Heart left ventricle (tissue), 13 donors: ENCODE results near the gene ABCA13.

Experiments
- CTCF ChIP-seq, 12 donors: fragments of 200-600 bp; sonication (generic) in 4 of 12; IDR thresholded peaks; one replicate each; pipeline versions ENCODE4 v1.5.0 to v1.8.0; 2018 to 2022; ENCODE audit warnings: antibody characterized with exemption in 12 of 12, mild to moderate bottlenecking in 5 of 12
- POLR2A ChIP-seq, 2 donors: fragments of 450-650 bp; IDR thresholded peaks; one replicate each; pipeline ENCODE4 v1.6.1; 2017; ENCODE audit warnings: antibody characterized with exemption in 2 of 2, mild to moderate bottlenecking in 2 of 2, moderate library complexity in 2 of 2
- donor health status: ischemic (EF 13 %, LVEDD 7.1; RV severe dilation, severe dysfunction).
- donor health status: DM: no; HTN: yes; CAD: no.
- donor health status: DM: no; HTN: no; CAD: no.
- donor health status: ischemic (EF 25% LVEDD 6.9; RV normal size, moderate dysfunction).
- donor health status: ischemic (EF 25% LVEDD 5.7; RV mildly dilated, moderate dysfunction).
- donor health status: ischemic (EF 35%, LVEDD 5.7; RV mildly dilated, moderate dysfunction).
- donor health status: nonischemic (EF 11% LVEDD 7.7; RV severe dilation, severe dysfunction).
- donor health status: DM: yes; HTN: yes; CAD: no.
- donor health status: PGD.
- donor health status: ischemic (EF 29% LVEDD 5.4; RV normal size, mild dysfunction).
- donor health status: nonischemic (EF 23%, LVEDD 6.1; RV moderate dilation, normal function).

DNA sequence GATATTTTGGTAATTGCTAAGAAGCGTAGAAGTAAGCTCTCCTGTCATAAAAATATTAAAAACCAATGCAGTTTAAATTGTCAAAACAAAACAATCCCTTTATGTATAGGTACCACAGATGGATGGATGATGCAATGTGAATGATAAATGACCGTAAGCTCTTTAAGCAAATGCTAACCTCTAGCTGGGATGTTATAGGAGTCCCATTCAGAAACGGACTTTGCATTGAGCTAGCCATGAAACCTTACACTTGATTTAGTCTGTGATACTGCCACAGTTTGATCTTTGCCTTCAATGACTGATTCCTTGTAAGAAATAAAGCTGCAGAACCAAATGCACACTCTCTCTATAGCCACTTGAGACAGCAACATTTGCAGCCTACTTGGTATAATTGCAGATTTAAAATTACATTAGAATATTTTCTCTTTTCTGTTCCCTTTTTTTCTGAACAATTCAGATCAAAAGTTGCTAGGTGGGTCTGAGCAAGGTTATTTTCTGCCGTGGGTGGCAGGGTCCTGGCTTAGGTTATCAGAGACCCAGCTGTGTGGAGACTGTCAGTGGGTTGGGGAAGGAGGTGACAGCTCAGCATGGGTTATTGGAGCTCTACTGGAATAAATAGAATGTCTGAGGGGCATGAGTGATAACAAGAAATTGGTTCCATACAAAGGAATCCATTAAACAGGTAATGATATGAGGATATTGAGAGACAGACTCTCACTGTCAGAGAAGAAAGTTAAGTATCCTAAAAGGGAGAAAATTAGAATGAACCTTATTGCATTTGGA lies 494.3 kb downstream of the ABCA13 start:
- TF ChIP-seq CTCF (IDR thresholded peaks at IDR 0.05) (no peak), POLR2A (IDR thresholded peaks at IDR 0.05) (no peak)
